Endothelial cell of umbilical vein (primary cell): ENCODE data around the gene ADAMTSL2.

Experiments
- POLR2A ChIP-seq: IDR thresholded peaks from 2 replicates; pipeline ENCODE4 v1.6.1; 2012; ENCODE audit warnings: low read depth, mild to moderate bottlenecking, control low read depth, low read length
- TF ChIP-seq, protein P1 (sequence below): IDR thresholded peaks from 2 replicates; pipeline ENCODE4 v1.6.1; 2011; ENCODE audit not compliant: insufficient read depth, insufficient read length

DNA sequence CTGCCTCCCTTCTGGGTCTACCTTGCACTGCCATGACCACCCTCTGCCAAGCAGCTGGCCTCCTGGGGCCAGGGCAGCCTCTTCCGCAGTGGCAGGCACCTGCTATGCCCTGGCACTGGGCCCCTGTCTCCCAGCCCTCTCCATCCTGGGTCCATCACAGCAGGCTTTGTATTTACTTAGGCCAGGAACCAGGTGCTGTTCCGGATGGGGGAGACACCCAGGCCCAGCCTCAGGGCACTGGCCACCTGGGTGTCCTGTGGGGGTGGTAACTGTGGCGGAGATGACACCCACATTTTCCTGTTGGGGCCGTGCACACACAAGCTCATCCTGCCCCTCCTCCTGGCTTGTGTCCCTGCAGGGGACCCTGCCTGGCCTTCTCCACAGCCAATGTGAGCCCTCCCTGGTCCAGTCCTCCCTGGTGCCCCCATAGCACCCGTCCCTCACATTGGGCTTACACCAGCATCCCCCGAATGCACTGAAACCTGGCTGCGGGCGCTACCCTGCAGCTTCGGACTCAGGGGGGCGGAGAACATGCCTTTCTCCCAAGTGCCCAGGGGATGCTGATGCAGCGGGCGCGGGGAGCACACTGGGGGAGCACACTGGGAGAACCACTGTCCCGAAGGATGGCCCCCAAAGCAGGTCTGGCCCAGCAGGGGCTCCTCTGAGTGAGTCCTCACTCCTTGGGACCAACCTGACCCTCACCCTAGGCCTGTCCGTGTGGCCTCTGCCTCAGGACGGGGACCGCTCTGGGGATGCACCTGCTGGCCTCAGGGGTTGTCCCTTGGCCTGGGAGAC is 56.8 kb downstream of the ADAMTSL2 start:
- no peak for TF ChIP-seq POLR2A
- TF ChIP-seq, protein P1, sequence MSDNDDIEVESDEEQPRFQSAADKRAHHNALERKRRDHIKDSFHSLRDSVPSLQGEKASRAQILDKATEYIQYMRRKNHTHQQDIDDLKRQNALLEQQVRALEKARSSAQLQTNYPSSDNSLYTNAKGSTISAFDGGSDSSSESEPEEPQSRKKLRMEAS = no peak
